Upper lobe of left lung (tissue), 6 donors: ENCODE data around the gene IKZF2. TPM values are rescaled to one million over a fixed set of nuclear protein-coding genes. Genes with fewer than 3 reads are reported as not detected.
A peak's percentile ranks its signal among the peaks of the same experiment; 100 is the strongest.

Source experiments
- ATAC-seq, 2 donors: fragments of 200-7000 bp; cut with Tn5 transposase; one replicate each; pipeline ENCODE4 v1.9.1; 2022; ENCODE audit warnings: mild to moderate bottlenecking in 2 of 2, moderate library complexity in 2 of 2; ENCODE audit not compliant: low FRiP score in 2 of 2
- DNase-seq, 2 donors: peaks; one replicate each; pipeline ENCODE4 v3.0.0-alpha.2; 2019 to 2020
- H3K27ac ChIP-seq, 4 donors: fragments of 200-600 bp; sonication (generic); one replicate each; pipeline ENCODE4 v1.5.1; 2016 to 2019
- H3K27me3 ChIP-seq, 4 donors: fragments of 200-600 bp; sonication (generic); one replicate each; pipeline ENCODE4 v1.5.1; 2017 to 2019
- H3K36me3 ChIP-seq, 4 donors: fragments of 200-600 bp; sonication (generic); one replicate each; pipeline ENCODE4 v1.5.1; 2016 to 2019
- H3K4me1 ChIP-seq, 4 donors: fragments of 200-600 bp; sonication (generic); one replicate each; pipeline ENCODE4 v1.5.1; 2018 to 2019
- H3K4me3 ChIP-seq, 4 donors: fragments of 200-600 bp; sonication (generic); one replicate each; pipeline ENCODE4 v1.5.1; 2017 to 2019; ENCODE audit warnings: mild to moderate bottlenecking in 2 of 4, moderate library complexity in 1 of 4
- H3K9me3 ChIP-seq, 4 donors: fragments of 200-600 bp; sonication (generic); one replicate each; pipeline ENCODE4 v1.5.1; 2018 to 2019
- EP300 ChIP-seq, 4 donors: sonication (generic); formaldehyde crosslinking; IDR thresholded peaks; one replicate each; pipeline ENCODE4 v1.5.1; 2017; ENCODE audit warnings: antibody characterized with exemption in 4 of 4, control low read depth in 2 of 4
- POLR2A ChIP-seq, 4 donors: fragments of 450-650 bp; IDR thresholded peaks; one replicate each; pipeline ENCODE4 v1.5.1; 2016 to 2017; ENCODE audit warnings: antibody characterized with exemption in 4 of 4, mild to moderate bottlenecking in 2 of 4
- POLR2AphosphoS5 ChIP-seq, 2 donors: sonication (generic); formaldehyde crosslinking; IDR thresholded peaks; one replicate each; pipeline ENCODE4 v1.5.1; 2017; ENCODE audit warnings: antibody characterized with exemption in 2 of 2
- WGBS, 2 donors: methylation state at CpG; one replicate each; pipeline ENCODE4 v1.1.5; 2017 to 2018; 5-methylcytosine and 5-hydroxymethylcytosine counted together
- total RNA-seq, 6 donors: library from RNA; depleted of rRNA in 4 of 6; stranded (reverse); fragments of >200 nt in 4 of 6; gene quantifications; one replicate each; pipeline versions ENCODE4 v1.1.0 to v1.2.1, GENCODE V29; 2016 to 2021
- TF ChIP-seq, protein P1 (sequence below), 6 experiments: fragments of 450-650 bp in 4 of 6; fragments of 200-600 bp in 2 of 6; sonication (generic) in 2 of 6; IDR thresholded peaks; one replicate each; pipeline ENCODE4 v1.5.1; 2016 to 2019; ENCODE audit warnings: antibody characterized with exemption in 6 of 6
- donor health status: DM: no; HTN: no; CAD: no; lungs with moderate emphysema.
- donor health status: DM: no; HTN: yes; CAD: no; lungs with severe emphysema.

IKZF2 gene
- total RNA-seq, 6 donors from 2014 or later = 10.4 to 35.7 (median 13.5) TPM

DNA sequence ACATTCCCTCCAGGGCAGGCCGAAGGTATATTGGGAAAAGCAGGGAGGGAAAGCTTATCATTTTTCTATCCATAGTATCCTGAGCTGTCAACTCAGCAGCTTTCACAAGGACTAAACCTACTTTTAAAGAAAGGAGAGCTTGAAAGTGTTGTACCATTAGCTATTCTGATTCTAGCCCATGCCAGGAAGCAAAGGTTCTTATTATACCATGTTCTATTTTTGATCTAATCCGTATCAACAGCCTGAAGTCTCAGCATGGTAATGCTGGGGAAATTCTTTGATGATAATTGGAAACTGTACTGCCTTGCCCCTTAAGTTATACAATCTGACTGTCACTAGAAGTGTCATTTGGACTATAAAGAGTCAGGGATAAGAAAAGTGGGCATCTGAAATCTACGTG lies 193.3 kb downstream of the IKZF2 start:
- no peaks in the 10 kb centered on the region for H3K36me3 ChIP-seq
- H3K27me3 ChIP-seq = no peaks in the 10 kb centered on the region
- H3K27ac ChIP-seq = no peak overlapping the region
- ATAC-seq (no peak), DNase-seq (no peak)
- no peak overlapping the region for H3K4me3 ChIP-seq
- no peaks in the 10 kb centered on the region for H3K9me3 ChIP-seq
- TF ChIP-seq EP300 (IDR thresholded peaks at IDR 0.05) (no peak), POLR2AphosphoS5 (IDR thresholded peaks at IDR 0.05) (no peak), POLR2A (IDR thresholded peaks at IDR 0.05) (no peak)
- TF ChIP-seq, protein P1, sequence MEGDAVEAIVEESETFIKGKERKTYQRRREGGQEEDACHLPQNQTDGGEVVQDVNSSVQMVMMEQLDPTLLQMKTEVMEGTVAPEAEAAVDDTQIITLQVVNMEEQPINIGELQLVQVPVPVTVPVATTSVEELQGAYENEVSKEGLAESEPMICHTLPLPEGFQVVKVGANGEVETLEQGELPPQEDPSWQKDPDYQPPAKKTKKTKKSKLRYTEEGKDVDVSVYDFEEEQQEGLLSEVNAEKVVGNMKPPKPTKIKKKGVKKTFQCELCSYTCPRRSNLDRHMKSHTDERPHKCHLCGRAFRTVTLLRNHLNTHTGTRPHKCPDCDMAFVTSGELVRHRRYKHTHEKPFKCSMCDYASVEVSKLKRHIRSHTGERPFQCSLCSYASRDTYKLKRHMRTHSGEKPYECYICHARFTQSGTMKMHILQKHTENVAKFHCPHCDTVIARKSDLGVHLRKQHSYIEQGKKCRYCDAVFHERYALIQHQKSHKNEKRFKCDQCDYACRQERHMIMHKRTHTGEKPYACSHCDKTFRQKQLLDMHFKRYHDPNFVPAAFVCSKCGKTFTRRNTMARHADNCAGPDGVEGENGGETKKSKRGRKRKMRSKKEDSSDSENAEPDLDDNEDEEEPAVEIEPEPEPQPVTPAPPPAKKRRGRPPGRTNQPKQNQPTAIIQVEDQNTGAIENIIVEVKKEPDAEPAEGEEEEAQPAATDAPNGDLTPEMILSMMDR (IDR thresholded peaks at IDR 0.05) = no peak
- H3K4me1 ChIP-seq = peaks cover 0 to 6% (median 3%) of the 10 kb centered on the region in 4 donors
- 79 to 89% methylated on average over 3 of the region's 3 CpGs for WGBS, 2 donors

- TF ChIP-seq POLR2A (IDR thresholded peaks at IDR 0.05) = no peak
- no peak for TF ChIP-seq EP300 (IDR thresholded peaks at IDR 0.05)
- TF ChIP-seq, protein P1 (IDR thresholded peaks at IDR 0.05) = no peak
- no peak for TF ChIP-seq POLR2AphosphoS5 (IDR thresholded peaks at IDR 0.05)
- no peaks in the 10 kb centered on the region for H3K9me3 ChIP-seq
- H3K4me3 ChIP-seq = no peak overlapping the region
- no peaks in the 10 kb centered on the region for H3K36me3 ChIP-seq
- H3K27me3 ChIP-seq = no peaks in the 10 kb centered on the region
- DNase-seq (no peak), ATAC-seq (peak; percentile 44 to 51)
- no peak overlapping the region for H3K27ac ChIP-seq
- peaks cover 0 to 6% (median 3%) of the 10 kb centered on the region in 4 donors for H3K4me1 ChIP-seq
Observed at GRCh38 chr2:212957624-212958023, 193.8 kb downstream of the IKZF2 start.

GRCh38 chr2:212956665-212957607 lies 194.5 kb downstream of the IKZF2 start:
- 35 to 45% methylated on average over 6 of the region's 6 CpGs for WGBS, 2 donors
- H3K27me3 ChIP-seq = no peaks in the 10 kb centered on the region
- H3K27ac ChIP-seq = no peak overlapping the region
- no peaks in the 10 kb centered on the region for H3K36me3 ChIP-seq
- H3K9me3 ChIP-seq = no peaks in the 10 kb centered on the region
- TF ChIP-seq POLR2A (IDR thresholded peaks at IDR 0.05) (no peak), EP300 (IDR thresholded peaks at IDR 0.05) (no peak), POLR2AphosphoS5 (IDR thresholded peaks at IDR 0.05) (no peak)
- TF ChIP-seq, protein P1 (IDR thresholded peaks at IDR 0.05) = no peak
- H3K4me3 ChIP-seq = no peak overlapping the region
- DNase-seq = no peak
- H3K4me1 ChIP-seq = peaks cover 0 to 6% (median 3%) of the 10 kb centered on the region in 4 donors
- no peak for ATAC-seq

GRCh38 chr2:212953170-212953920 lies 198.1 kb downstream of the IKZF2 start:
- 44 to 89% methylated on average over 3 of the region's 3 CpGs for WGBS, 2 donors
- H3K4me3 ChIP-seq = no peak overlapping the region
- no peaks in the 10 kb centered on the region for H3K9me3 ChIP-seq
- ATAC-seq (no peak), DNase-seq (no peak)
- H3K27ac ChIP-seq = no peak overlapping the region
- peaks cover 0 to 6% (median 3%) of the 10 kb centered on the region in 4 donors for H3K4me1 ChIP-seq
- no peaks in the 10 kb centered on the region for H3K36me3 ChIP-seq
- no peaks in the 10 kb centered on the region for H3K27me3 ChIP-seq
- TF ChIP-seq, protein P1 (IDR thresholded peaks at IDR 0.05) = no peak
- TF ChIP-seq POLR2A (IDR thresholded peaks at IDR 0.05) = no peak
- no peak for TF ChIP-seq POLR2AphosphoS5 (IDR thresholded peaks at IDR 0.05)
- no peak for TF ChIP-seq EP300 (IDR thresholded peaks at IDR 0.05)
